Ovary (tissue), 3 donors: ENCODE results near the gene NUCB2.

Experiments
- CTCF ChIP-seq, 3 donors: fragments of 450-650 bp in 2 of 3; fragments of 200-600 bp in 1 of 3; IDR thresholded peaks; one replicate each; pipeline versions ENCODE4 v1.5.1 to v1.8.0; 2016 to 2022; ENCODE audit warnings: antibody characterized with exemption in 3 of 3, mild to moderate bottlenecking in 1 of 3
- POLR2A ChIP-seq: fragments of 450-650 bp; IDR thresholded peaks from one replicate; pipeline ENCODE4 v1.6.1; 2017; ENCODE audit warnings: antibody characterized with exemption, mild to moderate bottlenecking, moderate library complexity
- donor health status: DM: no; HTN: no; CAD: no.

GRCh38 chr11:17268902-17269301 lies 7.6 kb upstream of the NUCB2 start:
- TF ChIP-seq CTCF (IDR thresholded peaks at IDR 0.05) (no peak), POLR2A (no peak)
